Stimulated activated CD8-positive, alpha-beta memory T cell treated with anti-CD3 and anti-CD28 coated beads, Interleukin-15, amount 100 ng/mL, for 48 hours (primary cell): ENCODE measurements around the gene AAMP.

Experiments
- DNase-seq, 2 donors: peaks; one replicate each; pipeline ENCODE4 v3.0.0-alpha.2; 2020; ENCODE audit warnings: low read depth in 2 of 2

Gene AAMP

DNA sequence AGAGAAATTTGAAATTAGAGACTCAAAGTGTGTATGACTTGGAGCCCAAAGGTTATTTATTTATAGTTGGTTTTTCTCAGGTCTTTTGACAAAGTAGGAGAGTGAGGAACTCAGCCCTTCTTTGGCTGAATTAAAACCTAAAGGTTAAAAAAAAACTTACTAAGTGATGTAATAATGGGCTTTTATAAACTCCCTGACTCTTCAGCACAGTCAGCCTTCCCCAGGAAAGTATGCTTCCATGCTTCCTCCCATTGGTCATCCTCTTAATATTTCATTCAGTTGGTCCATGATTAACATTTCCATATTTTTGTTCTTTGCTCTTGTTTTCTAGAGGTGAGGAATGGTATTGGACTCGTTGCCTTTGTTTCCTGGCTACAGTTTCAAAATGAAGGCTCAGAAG is 45.8 kb downstream of the AAMP start:
- no peak for DNase-seq

DNA sequence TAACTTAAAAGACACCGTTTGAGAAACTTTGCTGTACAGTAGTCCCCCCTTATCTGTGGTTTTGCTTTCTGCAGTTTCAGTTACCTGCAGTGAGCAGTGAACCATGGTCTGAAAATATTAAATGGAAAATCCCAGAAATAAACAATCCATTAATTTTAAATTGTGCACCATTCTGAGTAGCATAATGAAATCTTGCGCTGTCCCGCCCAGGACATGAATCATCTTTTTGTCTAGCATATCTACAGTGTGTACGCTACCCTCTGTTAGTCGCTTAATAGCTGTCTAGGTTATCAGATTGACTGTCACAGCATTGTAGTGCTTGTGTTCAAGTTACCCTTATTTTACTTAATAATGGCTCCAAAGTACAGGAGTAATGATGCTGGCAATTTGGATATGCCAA is 46.9 kb downstream of the AAMP start:
- no peak for DNase-seq

DNA sequence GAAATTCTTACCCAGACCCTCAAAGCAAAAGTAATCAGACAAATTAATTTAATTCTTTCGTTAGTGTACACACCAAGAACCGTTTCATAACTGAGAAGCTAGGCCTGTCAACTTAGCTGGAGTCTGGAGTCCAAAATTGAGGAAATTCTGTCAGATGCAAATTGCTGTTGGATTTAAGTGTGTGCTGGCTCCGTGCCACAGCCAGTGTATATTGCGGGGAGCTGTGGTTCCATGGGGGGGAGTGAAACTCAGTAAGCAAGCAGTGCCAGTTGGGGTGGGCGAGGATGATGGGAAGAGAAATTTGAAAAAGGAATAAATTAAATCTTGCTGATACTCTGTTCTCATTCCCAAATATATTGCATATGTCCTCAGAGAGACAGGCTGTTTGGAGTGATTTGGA is 48.9 kb downstream of the AAMP start:
- no peak for DNase-seq

DNA sequence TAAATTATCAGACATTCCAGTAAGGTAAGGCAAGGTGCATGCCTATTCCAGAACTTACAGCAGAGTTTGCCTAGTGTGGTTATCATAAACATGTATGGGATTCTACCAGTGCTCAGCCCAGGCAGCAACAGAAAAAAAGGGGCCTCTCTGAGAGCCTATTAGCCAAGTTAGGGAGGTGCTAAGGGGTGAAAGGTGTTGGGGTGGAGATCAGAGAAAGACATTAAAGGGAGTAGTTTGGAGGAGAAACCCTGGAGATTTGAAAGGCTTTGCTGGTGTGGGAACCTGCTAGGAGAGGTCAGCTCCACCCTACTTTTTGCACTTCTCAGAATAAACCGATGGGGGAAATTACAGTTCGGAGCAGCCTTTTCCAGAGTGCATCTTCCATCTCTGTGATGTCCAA is 50.0 kb downstream of the AAMP start:
- DNase-seq: no peak

GRCh38 chr2:218218268-218219185 is 51.4 kb downstream of the AAMP start:
- no peak for DNase-seq

- peak; percentile 61 to 76 for DNase-seq
Observed at GRCh38 chr2:218217360-218218267, 52.3 kb downstream of the AAMP start.

GRCh38 chr2:218216674-218217359 is 53.1 kb downstream of the AAMP start, which contains the start of gene ARPC2:
Gene ARPC2, plus strand, starts transcription at chr2:218217189. Its CDS starts 282 bp downstream, at chr2:218217471.
- DNase-seq: peak; percentile 94 to 96

DNA sequence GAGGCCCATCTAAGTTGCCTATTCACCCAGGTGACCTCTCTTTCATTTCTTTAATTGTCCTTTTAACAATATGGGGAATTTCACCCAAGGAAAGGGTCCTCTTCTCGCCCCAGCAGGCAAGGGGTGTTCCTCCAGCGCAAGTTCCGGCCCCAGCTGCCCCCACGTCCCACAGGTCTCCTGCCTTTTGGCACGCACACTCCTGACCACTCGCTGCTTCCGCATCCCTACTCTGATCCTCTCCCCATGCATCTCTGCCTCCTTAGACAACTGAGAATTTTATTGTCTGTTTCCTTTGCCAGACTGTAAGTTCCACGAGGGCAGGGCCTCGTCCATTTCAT is 53.6 kb downstream of the AAMP start:
- no peak for DNase-seq
